OCI-LY7 (cell line): ENCODE measurements around the gene NUTM1. TPM values are rescaled to one million over a fixed set of nuclear protein-coding genes. Genes with fewer than 3 reads are reported as not detected.

Source experiments
- Bru-seq: library from RNA; stranded (reverse); fragments of 400-500 nt; gene quantifications from one replicate; lab custom pipeline; 2021; lab: Mats Ljungman, UMichigan
- BruChase-seq, 2 experiments: library from RNA; stranded (reverse); fragments of 400-500 nt; gene quantifications; one replicate each; lab custom pipeline; 2021; lab: Mats Ljungman, UMichigan
- BruUV-seq: library from RNA; stranded (reverse); fragments of 400-500 nt; replicated peaks from 2 replicates; lab custom pipeline; 2021; lab: Mats Ljungman, UMichigan
- CTCF ChIA-PET: fragments of 300-600 bp; sonication (Branson Sonifier 250); formaldehyde crosslinking; loops from one replicate; lab custom pipeline; 2022; ENCODE audit warnings: antibody characterized with exemption; ENCODE audit not compliant: unreplicated experiment; lab: Charles Lee
- POLR2A ChIA-PET: fragments of 300-600 bp; sonication (Branson Sonifier 250); formaldehyde crosslinking; loops from one replicate; lab custom pipeline; 2022; ENCODE audit warnings: antibody characterized with exemption; lab: Charles Lee
- DNase-seq: peaks from one replicate; pipeline ENCODE4 v3.0.0-alpha.2; 2015; ENCODE audit warnings: low spot score
- H2AFZ ChIP-seq: fragments of 200-600 bp; sonication (generic), shearing (Covaris generic); 2 replicates; pipeline ENCODE4 v1.6.1; 2014; ENCODE audit warnings: mild to moderate bottlenecking, antibody characterized with exemption, low read length, moderate library complexity
- H3K27ac ChIP-seq: fragments of 200-600 bp; sonication (generic); 2 replicates; pipeline ENCODE4 v1.5.1; 2014; ENCODE audit warnings: mixed run types, low read depth, mild to moderate bottlenecking, moderate library complexity, low read length, inconsistent platforms; ENCODE audit not compliant: poor library complexity, severe bottlenecking
- H3K36me3 ChIP-seq: fragments of 200-600 bp; sonication (generic); 2 replicates; pipeline ENCODE4 v1.6.1; 2014; ENCODE audit warnings: mild to moderate bottlenecking, antibody characterized with exemption, low read length, moderate library complexity, mixed read lengths; ENCODE audit not compliant: insufficient read depth
- H3K4me1 ChIP-seq: fragments of 200-600 bp; sonication (generic); 2 replicates; pipeline ENCODE4 v1.5.1; 2014; ENCODE audit warnings: mild to moderate bottlenecking, low read length; ENCODE audit not compliant: insufficient read depth, poor library complexity, severe bottlenecking
- H3K4me2 ChIP-seq: fragments of 200-600 bp; sonication (generic); 2 replicates; pipeline ENCODE4 v1.6.1; 2014; ENCODE audit warnings: mild to moderate bottlenecking, low read length
- H3K4me3 ChIP-seq: fragments of 200-600 bp; sonication (generic); 2 replicates; pipeline ENCODE4 v1.5.1; 2014; ENCODE audit warnings: mild to moderate bottlenecking, low read depth, low read length; ENCODE audit not compliant: poor library complexity, severe bottlenecking
- H3K79me2 ChIP-seq: fragments of 200-600 bp; sonication (generic); 2 replicates; pipeline ENCODE4 v1.6.1; 2016; ENCODE audit warnings: low read depth, mild to moderate bottlenecking, low read length, moderate library complexity, mixed read lengths; ENCODE audit not compliant: insufficient read depth
- H3K9me2 ChIP-seq: fragments of 200-600 bp; sonication (generic); 2 replicates; pipeline ENCODE4 v1.6.1; 2016; ENCODE audit warnings: mild to moderate bottlenecking, low read length, mixed read lengths; ENCODE audit not compliant: insufficient read depth
- H3K9me3 ChIP-seq: fragments of 200-600 bp; sonication (generic); 2 replicates; pipeline ENCODE4 v1.6.1; 2014; ENCODE audit warnings: mild to moderate bottlenecking, mixed run types, low read length, mixed read lengths
- H4K20me1 ChIP-seq: fragments of 200-600 bp; sonication (generic); 2 replicates; pipeline ENCODE4 v1.6.1; 2014; ENCODE audit warnings: mild to moderate bottlenecking, antibody characterized with exemption, low read length, moderate library complexity, mixed read lengths; ENCODE audit not compliant: insufficient read depth
- EZH2phosphoT487 ChIP-seq: fragments of 200-600 bp; sonication (generic); IDR thresholded peaks from 2 replicates; pipeline ENCODE4 v1.6.1; 2018; ENCODE audit warnings: low read depth, borderline replicate concordance, mild to moderate bottlenecking, mixed run types, antibody characterized with exemption, low read length, moderate library complexity, mixed read lengths
- intact Hi-C: fragments of 100-400 bp; cut with micrococcal nuclease; formaldehyde crosslinking; loops from one replicate; pipeline ENCODE4 v1.10.0; 2022; ENCODE audit not compliant: unreplicated experiment
- long read RNA-seq: library from polyadenylated mRNA; stranded (forward); transcript quantifications from one replicate; pipeline ENCODE4 v2.0.0, GENCODE V29; 2022
- total RNA-seq, 2 experiments: library from RNA; depleted of rRNA in 1 of 2; stranded (reverse); fragments of >200 nt in 1 of 2; shearing (Covaris generic) in 1 of 2; gene quantifications; 2 replicates each; pipeline ENCODE4 v1.2.3, GENCODE V29; 2014 to 2022
- TF ChIP-seq, protein P1 (sequence below): fragments of 200-600 bp; sonication (generic); conservative IDR thresholded peaks from 2 replicates; pipeline ENCODE4 v1.5.1; 2014; ENCODE audit warnings: mild to moderate bottlenecking, antibody characterized with exemption, low read length, moderate library complexity, mixed read lengths

NUTM1 gene
- total RNA-seq (2014; rRNA removed; shearing (Covaris generic)) (not detected in 2 replicates), total RNA-seq (2022) (not detected in 2 replicates), Bru-seq, nascent RNA (not detected), BruChase-seq, experiment 1, labeled RNA remaining after a 6-hour chase (not detected), BruChase-seq, experiment 2, labeled RNA remaining after a 2-hour chase (not detected)
- long read RNA-seq, partial matches to known transcripts, result 0 of 6 reads
- long read RNA-seq, other reads (novel, unspliced or antisense), result 6 of 6 reads

DNA sequence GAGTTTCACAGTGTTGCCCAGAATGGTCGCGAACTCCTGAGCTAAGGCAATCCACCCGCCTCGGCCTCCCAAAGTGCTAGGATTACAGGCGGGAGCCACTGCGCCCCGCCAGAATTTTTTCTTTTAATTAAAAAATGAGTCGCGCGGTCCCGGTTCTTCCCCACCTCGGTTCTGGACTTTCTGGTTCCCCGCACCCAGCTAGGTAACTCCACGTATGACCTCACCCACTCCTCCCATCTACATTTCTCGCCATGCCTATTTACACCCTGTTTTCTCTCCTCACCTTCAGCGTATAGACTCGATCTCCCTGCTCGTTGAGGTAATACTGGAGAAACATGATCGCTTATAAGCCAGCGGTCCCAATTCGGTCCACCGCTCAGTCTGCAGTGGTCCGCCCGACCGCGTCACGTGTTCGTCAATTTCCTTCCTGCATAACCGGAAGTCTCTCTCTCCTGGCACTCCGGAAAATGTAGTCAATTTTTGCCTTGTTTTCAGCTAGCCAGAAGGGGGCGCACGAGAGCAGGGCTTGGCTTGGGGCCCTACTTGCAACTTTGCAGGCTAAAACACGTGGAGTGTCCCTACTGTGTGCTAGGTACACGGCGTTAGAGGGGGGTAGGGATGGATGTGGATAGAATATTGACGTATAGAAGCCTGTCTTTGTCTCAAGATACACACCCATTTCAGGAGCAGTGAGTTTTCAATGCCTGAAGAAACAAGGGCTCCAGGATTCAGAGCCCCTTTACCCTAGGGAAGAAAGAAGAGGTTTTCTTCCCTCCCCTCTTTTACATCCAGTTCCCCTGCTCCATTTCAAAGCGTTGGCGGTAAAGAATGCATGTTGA is at the start of gene NUTM1, which contains the start of gene NOP10:
Gene NUTM1, plus strand, starts transcription at position 579 of the 839 bp plus-strand sequence. CDS start 382 bp downstream, outside the sequence.
Gene NOP10, minus strand, starts transcription at position 400 of the 839 bp plus-strand sequence. Its CDS starts 63 bp downstream, at position 337.
- peak; percentile 94 for DNase-seq
- intact Hi-C loops, result loop anchor here (1.0 to 2.0 kb wide), 3 partner anchors 23 to 246 kb away; partner anchors contain the start of gene EMC7
- no TSS peak for BruUV-seq
- Histone ChIP-seq H3K4me3 (peak within 1 kb of the TSS; percentile 91), H4K20me1 (no peaks in the 10 kb centered on the region), H3K9me3 (no peaks in the 10 kb centered on the region), H2AFZ (peak within 1 kb of the TSS; percentile 97), H3K27ac (peak within 1 kb of the TSS; percentile 78), H3K4me2 (peak within 1 kb of the TSS; percentile 65), H3K36me3 (peaks cover 35% of the 10 kb centered on the region), H3K4me1 (peaks cover 12% of the 10 kb centered on the region), H3K9me2 (no peaks in the 10 kb centered on the region), H3K79me2 (peaks cover 19% of the 10 kb centered on the region)
- POLR2A ChIA-PET, result interaction anchor here (0.7 to 1.3 kb wide), 6 partner anchors 14 to 248 kb away, joined by 3 to 5 read pairs (median 4); partner anchors contain the start of gene LPCAT4
- CTCF ChIA-PET, result interaction anchor here (0.7 kb wide), 1 partner anchor 24 kb away, joined by 4 read pairs; the partner anchor contains the start of gene LPCAT4
- no peak for TF ChIP-seq EZH2phosphoT487
- TF ChIP-seq, protein P1, sequence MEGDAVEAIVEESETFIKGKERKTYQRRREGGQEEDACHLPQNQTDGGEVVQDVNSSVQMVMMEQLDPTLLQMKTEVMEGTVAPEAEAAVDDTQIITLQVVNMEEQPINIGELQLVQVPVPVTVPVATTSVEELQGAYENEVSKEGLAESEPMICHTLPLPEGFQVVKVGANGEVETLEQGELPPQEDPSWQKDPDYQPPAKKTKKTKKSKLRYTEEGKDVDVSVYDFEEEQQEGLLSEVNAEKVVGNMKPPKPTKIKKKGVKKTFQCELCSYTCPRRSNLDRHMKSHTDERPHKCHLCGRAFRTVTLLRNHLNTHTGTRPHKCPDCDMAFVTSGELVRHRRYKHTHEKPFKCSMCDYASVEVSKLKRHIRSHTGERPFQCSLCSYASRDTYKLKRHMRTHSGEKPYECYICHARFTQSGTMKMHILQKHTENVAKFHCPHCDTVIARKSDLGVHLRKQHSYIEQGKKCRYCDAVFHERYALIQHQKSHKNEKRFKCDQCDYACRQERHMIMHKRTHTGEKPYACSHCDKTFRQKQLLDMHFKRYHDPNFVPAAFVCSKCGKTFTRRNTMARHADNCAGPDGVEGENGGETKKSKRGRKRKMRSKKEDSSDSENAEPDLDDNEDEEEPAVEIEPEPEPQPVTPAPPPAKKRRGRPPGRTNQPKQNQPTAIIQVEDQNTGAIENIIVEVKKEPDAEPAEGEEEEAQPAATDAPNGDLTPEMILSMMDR, result peak; percentile 87

- ChIA-PET POLR2A (interaction anchor here (1.2 kb wide), 1 partner anchor 31 kb away, joined by 5 read pairs; no protein-coding TSS in a partner anchor), CTCF (no interaction called here)
- H3K4me1 ChIP-seq, result no peaks in the 10 kb centered on the region
- H3K36me3 ChIP-seq, result no peaks in the 10 kb centered on the region
- no peak for TF ChIP-seq EZH2phosphoT487
- H3K4me3 ChIP-seq, result no peak overlapping the region
- intact Hi-C loops, result no loop called here
- BruUV-seq, result no TSS peak
- H3K27ac ChIP-seq, result no peak overlapping the region
- no peak overlapping the region for H2AFZ ChIP-seq
- H3K9me3 ChIP-seq, result no peaks in the 10 kb centered on the region
- no peaks in the 10 kb centered on the region for H3K9me2 ChIP-seq
- H3K4me2 ChIP-seq, result no peak overlapping the region
- DNase-seq, result no peak
- H4K20me1 ChIP-seq, result no peaks in the 10 kb centered on the region
- H3K79me2 ChIP-seq, result no peaks in the 10 kb centered on the region
Observed at GRCh38 chr15:34297059-34297458, 46.1 kb upstream of the NUTM1 start.

DNA sequence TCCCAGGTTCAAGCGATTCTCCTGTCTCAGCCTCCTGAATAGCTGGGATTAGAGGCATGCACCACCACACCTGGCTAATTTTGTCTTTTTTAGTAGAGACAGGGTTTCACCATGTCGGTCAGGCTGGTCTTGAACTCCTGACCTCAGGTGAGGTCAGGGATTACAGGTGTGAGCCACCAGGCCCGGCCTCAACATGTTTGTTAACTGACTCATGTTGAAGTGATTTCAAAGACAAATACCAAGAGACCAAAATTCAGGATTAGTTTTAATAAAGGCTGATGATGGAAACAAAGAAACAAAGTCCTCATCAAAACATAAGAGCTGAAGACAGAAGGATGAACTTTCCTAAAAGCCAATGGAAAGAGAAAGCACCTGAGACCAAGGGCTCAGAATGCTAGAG is 42.1 kb upstream of the NUTM1 start:
- H3K27ac ChIP-seq, result no peak overlapping the region
- H3K9me2 ChIP-seq, result no peaks in the 10 kb centered on the region
- no peak overlapping the region for H3K4me2 ChIP-seq
- POLR2A ChIA-PET, result interaction anchor here (0.7 kb wide), 1 partner anchor 27 kb away, joined by 3 read pairs; no protein-coding TSS in a partner anchor
- TF ChIP-seq EZH2phosphoT487, result no peak
- TF ChIP-seq, protein P1, result no peak
- H3K9me3 ChIP-seq, result no peaks in the 10 kb centered on the region
- no peaks in the 10 kb centered on the region for H4K20me1 ChIP-seq
- no peak overlapping the region for H2AFZ ChIP-seq
- H3K4me1 ChIP-seq, result no peaks in the 10 kb centered on the region
- H3K79me2 ChIP-seq, result no peaks in the 10 kb centered on the region
- no TSS peak for BruUV-seq
- DNase-seq, result no peak
- intact Hi-C loops, result no loop called here
- H3K36me3 ChIP-seq, result no peaks in the 10 kb centered on the region
- CTCF ChIA-PET, result no interaction called here
- no peak overlapping the region for H3K4me3 ChIP-seq
